Fibroblast of lung (primary cell): ENCODE data around the gene IL18R1.

Source experiments
- CTCF ChIP-seq, 2 donors: IDR thresholded peaks in 1 of 2; conservative IDR thresholded peaks in 1 of 2; 1 replicate in 1 of 2; 2 replicates in 1 of 2; pipeline ENCODE4 v1.5.1; 2011 to 2012; ENCODE audit warnings: low read length in 2 of 2, control low read depth in 1 of 2, inconsistent platforms in 1 of 2, low read depth in 1 of 2, mild to moderate bottlenecking in 1 of 2
- EZH2 ChIP-seq: IDR thresholded peaks from 2 replicates; pipeline ENCODE4 v1.5.1; 2012; ENCODE audit warnings: low read length, control low read depth, mild to moderate bottlenecking; ENCODE audit errors: missing control alignments

- TF ChIP-seq CTCF (conservative IDR thresholded peaks at IDR 0.05 in 1 of 2, IDR thresholded peaks at IDR 0.05 in 1 of 2; ENCODE audit: low read depth in 1 of 2, low read length in 2 of 2) (no peak), EZH2 (no peak)
These were observed 41.6 kb downstream of the IL18R1 start for GRCh38 chr2:102397209-102397608.
